ENCODE data around the gene TMEM165. TPM values are rescaled to one million over a fixed set of nuclear protein-coding genes. Genes with fewer than 3 reads are reported as not detected.

Gene TMEM165
- total and polyA plus RNA-seq, 2 donors (not counting 3 experiments of a cell fraction or from before 2014, with no cell fraction given) = 144 to 177 TPM

- Histone ChIP-seq H3K27me3 (ENCODE audit: control insufficient read depth in 2 of 2, insufficient read depth in 2 of 2, low read length in 2 of 2) (no peaks in the 10 kb centered on the region), H3K36me3 (ENCODE audit: control insufficient read depth in 2 of 2, extremely low read depth in 1 of 2, insufficient read depth in 2 of 2, low read length in 2 of 2) (no peaks in the 10 kb centered on the region), H3K4me2 (ENCODE audit: insufficient read depth, low read length) (no peak overlapping the region), H3K4me1 (ENCODE audit: control insufficient read depth, extremely low read depth, insufficient read depth, low read length) (peaks cover 5% of the 10 kb centered on the region), H3K9me1 (replicated peaks; ENCODE audit: control insufficient read depth, extremely low read depth, insufficient read depth, low read length) (no peaks in the 10 kb centered on the region), H2AFZ (ENCODE audit: low read depth, low read length) (no peak overlapping the region), H3K79me2 (ENCODE audit: control insufficient read depth, insufficient read depth, low read length) (no peaks in the 10 kb centered on the region), H3K27ac (ENCODE audit: insufficient read depth, low read depth, low read length) (no peak overlapping the region), H3K4me3 (replicated peaks in 1 of 3; ENCODE audit: insufficient read depth in 1 of 3, low read depth in 1 of 3, low read length in 3 of 3) (no peak overlapping the region), H3K9me3 (replicated peaks; ENCODE audit: control insufficient read depth, insufficient read depth, low read length) (no peaks in the 10 kb centered on the region), H4K20me1 (replicated peaks; ENCODE audit: control insufficient read depth, extremely low read depth, insufficient read depth, low read length) (no peaks in the 10 kb centered on the region), H3K9ac (replicated peaks; ENCODE audit: extremely low read depth, insufficient read depth, low read length) (no peak overlapping the region)
- intact Hi-C loops (cut with micrococcal nuclease) = no loop called here
- BruUV-seq (replicated peaks) = no TSS peak
- dilution Hi-C loops (cut with MboI; ENCODE audit: extremely low pct_ligation_motif_present, low sequenced_read_pairs) = no loop called here
- ChIA-PET POLR2A (no interaction called here), CTCF (interaction anchor here (1.5 kb wide), 1 partner anchor 23 kb away, joined by 3 read pairs; no protein-coding TSS in a partner anchor)
- no peak for DNase-seq (ENCODE audit: low read depth, low spot score)
- no peak for FAIRE-seq
- TF ChIP-seq POLR2A (IDR thresholded peaks at IDR 0.05; ENCODE audit: low read depth, low read length) = no peak
- TF ChIP-seq JUN (IDR thresholded peaks at IDR 0.05; ENCODE audit: borderline replicate concordance, insufficient read depth, insufficient read length, low read depth) = no peak
- no peak for TF ChIP-seq FOS (IDR thresholded peaks at IDR 0.05; ENCODE audit: borderline replicate concordance, insufficient read depth, low read length)
- no peak for TF ChIP-seq POLR2AphosphoS5 (IDR thresholded peaks at IDR 0.05; ENCODE audit: insufficient read depth, low read depth, low read length)
- TF ChIP-seq MYC (IDR thresholded peaks at IDR 0.05; ENCODE audit: low read depth, low read length) = no peak
- TF ChIP-seq, protein P1, sequence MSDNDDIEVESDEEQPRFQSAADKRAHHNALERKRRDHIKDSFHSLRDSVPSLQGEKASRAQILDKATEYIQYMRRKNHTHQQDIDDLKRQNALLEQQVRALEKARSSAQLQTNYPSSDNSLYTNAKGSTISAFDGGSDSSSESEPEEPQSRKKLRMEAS (IDR thresholded peaks at IDR 0.05; ENCODE audit: insufficient read depth, insufficient read length) = no peak
- TF ChIP-seq, protein P2, sequence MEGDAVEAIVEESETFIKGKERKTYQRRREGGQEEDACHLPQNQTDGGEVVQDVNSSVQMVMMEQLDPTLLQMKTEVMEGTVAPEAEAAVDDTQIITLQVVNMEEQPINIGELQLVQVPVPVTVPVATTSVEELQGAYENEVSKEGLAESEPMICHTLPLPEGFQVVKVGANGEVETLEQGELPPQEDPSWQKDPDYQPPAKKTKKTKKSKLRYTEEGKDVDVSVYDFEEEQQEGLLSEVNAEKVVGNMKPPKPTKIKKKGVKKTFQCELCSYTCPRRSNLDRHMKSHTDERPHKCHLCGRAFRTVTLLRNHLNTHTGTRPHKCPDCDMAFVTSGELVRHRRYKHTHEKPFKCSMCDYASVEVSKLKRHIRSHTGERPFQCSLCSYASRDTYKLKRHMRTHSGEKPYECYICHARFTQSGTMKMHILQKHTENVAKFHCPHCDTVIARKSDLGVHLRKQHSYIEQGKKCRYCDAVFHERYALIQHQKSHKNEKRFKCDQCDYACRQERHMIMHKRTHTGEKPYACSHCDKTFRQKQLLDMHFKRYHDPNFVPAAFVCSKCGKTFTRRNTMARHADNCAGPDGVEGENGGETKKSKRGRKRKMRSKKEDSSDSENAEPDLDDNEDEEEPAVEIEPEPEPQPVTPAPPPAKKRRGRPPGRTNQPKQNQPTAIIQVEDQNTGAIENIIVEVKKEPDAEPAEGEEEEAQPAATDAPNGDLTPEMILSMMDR (IDR thresholded peaks at IDR 0.05; ENCODE audit: extremely low read depth in 1 of 2, insufficient read depth in 1 of 2, low read depth in 1 of 2, low read length in 2 of 2) = no peak
- no peak for TF ChIP-seq EZH2 (IDR thresholded peaks at IDR 0.05; ENCODE audit: borderline replicate concordance, low read depth, low read length, severe bottlenecking)
- TF ChIP-seq GATA2 (IDR thresholded peaks at IDR 0.05; ENCODE audit: insufficient read depth, insufficient read length, low read depth, low read length) = no peak
Observed at GRCh38 chr4:55369968-55370367, 25.8 kb upstream of the TMEM165 start.

Measured in endothelial cell of umbilical vein (primary cell).